Stimulated activated CD4-positive, alpha-beta T cell treated with anti-CD3 and anti-CD28 coated beads, Interleukin-2, amount 100 ng/mL, for 48 hours (primary cell): ENCODE measurements around the gene ATP8A2.
"Not testable (repeated sequence)": the region's sequence is repeated elsewhere in the genome, so short reads cannot be mapped to it uniquely, and the experiment has no call there.

Experiments used
- DNase-seq, 2 donors: peaks; one replicate each; pipeline ENCODE4 v3.0.0-alpha.2; 2020

ATP8A2 gene

GRCh38 chr13:25771641-25772478 is 400.1 kb downstream of the ATP8A2 start:
- DNase-seq, result no peak

GRCh38 chr13:25772534-25772933 is 400.8 kb downstream of the ATP8A2 start:
- DNase-seq, result not testable (repeated sequence)

DNA sequence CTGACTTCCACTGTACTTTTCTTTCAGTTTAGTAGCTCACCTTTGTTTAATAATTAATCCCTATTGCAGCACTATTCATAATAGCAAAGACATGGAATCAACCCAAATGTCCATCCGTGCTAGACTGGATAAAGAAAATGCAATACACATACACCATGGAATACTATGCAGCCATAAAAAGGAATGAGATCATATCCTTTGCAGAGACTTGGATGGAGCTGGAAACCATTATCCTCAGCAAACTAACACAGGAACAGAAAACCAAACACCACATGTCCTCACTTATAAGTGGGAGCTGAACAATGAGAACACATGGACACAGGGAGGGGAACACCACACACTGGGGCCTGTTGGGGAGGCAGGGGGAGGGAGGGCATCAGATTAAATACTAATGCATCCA is 402.3 kb downstream of the ATP8A2 start:
- not testable (repeated sequence) for DNase-seq

- DNase-seq, result no peak
These were observed 403.5 kb downstream of the ATP8A2 start for GRCh38 chr13:25775275-25775674.

GRCh38 chr13:25775986-25776385 is 404.2 kb downstream of the ATP8A2 start:
- no peak for DNase-seq

DNA sequence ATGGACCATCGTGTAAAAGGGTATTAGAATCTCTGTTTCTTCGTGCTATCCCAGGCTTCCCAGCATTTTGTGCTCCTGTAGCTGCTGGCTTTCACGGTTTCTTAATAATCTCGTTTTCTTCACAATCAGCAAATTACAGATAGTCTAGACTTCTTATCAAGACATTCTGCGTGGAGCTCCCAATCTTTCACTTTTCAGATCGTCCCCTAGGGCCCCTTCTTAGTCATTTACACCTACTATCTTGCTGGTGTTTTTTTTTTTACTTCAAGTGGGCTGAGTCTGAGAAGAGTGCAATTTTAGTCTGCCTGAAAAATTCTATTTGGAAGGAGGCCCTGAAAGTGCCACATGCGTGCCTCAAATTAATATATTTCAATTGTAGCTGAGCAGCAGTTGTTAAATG is 404.9 kb downstream of the ATP8A2 start:
- no peak for DNase-seq

DNA sequence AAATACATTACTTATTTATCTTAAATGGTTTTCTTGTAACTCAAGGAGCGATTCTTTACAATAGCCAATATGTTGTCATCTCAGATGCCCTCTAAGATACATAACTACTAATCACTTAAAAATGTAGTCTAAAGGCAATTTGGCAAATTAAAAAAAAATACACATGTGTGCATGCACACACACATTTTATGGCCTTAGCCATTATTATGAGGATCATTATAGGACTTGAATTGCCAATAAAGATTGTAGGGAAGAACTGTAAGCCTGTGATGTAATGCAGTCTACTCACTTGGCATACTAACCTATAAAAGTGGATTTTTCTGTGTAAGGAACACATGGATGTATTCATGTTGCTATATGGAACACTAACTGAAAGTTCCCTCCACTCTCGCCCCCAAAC is 405.7 kb downstream of the ATP8A2 start:
- DNase-seq, result no peak

GRCh38 chr13:25778365-25778764 is 406.6 kb downstream of the ATP8A2 start:
- no peak for DNase-seq

DNA sequence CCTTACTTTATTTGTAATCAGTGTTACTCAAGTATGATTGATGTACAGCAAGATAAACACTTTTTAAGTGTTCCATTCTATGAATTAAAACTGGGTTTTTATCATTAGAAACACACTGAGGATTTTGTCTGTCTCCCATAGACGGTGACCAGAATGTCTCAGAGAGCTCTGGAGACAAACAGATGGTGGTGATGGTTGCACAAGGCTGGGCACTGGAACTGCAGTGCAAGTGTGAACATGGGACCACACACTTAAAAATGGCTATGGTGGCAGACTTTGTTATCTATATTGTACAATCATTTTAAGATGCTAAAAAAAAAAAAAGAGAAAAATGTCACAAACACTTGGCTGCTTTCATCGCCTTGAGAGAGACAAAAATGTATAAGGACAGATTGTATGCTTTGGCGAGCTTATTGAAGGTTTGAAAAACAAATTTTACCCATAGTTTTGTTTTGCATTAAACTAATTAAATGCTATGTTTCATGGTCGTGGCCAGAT is 407.1 kb downstream of the ATP8A2 start:
- no peak for DNase-seq

GRCh38 chr13:25783076-25783475 is 411.3 kb downstream of the ATP8A2 start:
- no peak for DNase-seq

- no peak for DNase-seq
These were observed 411.8 kb downstream of the ATP8A2 start for GRCh38 chr13:25783601-25784024.

- DNase-seq, result no peak
These were observed 412.3 kb downstream of the ATP8A2 start for GRCh38 chr13:25784119-25784518.

GRCh38 chr13:25790137-25790536 is 418.4 kb downstream of the ATP8A2 start:
- not testable (repeated sequence) for DNase-seq

DNA sequence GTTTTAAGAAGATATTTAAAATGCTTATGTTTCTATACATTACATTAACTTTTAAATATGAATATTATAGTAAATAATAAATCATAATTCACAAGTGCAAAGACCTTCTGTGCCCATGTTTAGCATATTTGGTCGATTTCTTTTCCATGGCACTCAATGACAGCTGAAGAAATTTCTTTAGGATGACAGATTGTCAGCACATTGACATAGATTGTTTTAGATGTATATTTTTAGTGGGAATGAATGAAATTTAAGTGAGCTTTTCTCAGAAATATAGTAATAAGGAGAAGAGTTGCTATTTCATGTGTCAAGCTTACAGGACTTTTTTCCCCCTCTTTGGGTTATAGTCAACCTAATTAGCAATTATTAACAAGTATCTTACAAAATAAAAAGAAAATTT is 423.5 kb downstream of the ATP8A2 start:
- no peak for DNase-seq

- no peak for DNase-seq
These were observed 424.7 kb downstream of the ATP8A2 start for GRCh38 chr13:25796474-25796873.

GRCh38 chr13:25798998-25799397 is 427.2 kb downstream of the ATP8A2 start:
- no peak for DNase-seq

GRCh38 chr13:25800523-25800922 is 428.7 kb downstream of the ATP8A2 start:
- no peak for DNase-seq

- no peak for DNase-seq
These were observed 430.8 kb downstream of the ATP8A2 start for GRCh38 chr13:25802579-25802978.

DNA sequence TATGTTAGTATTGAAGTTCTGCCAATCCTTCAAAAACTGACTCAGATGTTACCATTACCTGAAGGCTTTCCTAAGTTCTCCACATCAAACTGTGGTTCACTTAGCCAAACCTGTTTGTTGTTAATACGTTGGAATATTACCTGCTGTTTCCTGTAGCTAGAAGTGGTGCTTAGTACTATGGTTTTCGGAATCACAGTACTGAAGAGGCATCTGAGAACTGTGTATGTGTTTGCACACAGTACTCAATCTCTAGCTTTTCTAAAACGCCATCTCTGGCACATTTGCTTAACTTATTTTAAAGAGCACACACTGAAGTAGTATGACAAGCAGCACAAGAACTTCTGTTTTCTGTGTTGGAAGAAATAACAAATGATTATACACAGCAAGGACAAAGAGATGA is 431.9 kb downstream of the ATP8A2 start:
- no peak for DNase-seq

GRCh38 chr13:25806264-25806974 is 434.6 kb downstream of the ATP8A2 start:
- DNase-seq, result no peak

- DNase-seq, result no peak
These were observed 435.8 kb downstream of the ATP8A2 start for GRCh38 chr13:25807562-25807961.

- no peak for DNase-seq
These were observed 439.7 kb downstream of the ATP8A2 start for GRCh38 chr13:25811506-25811905.

DNA sequence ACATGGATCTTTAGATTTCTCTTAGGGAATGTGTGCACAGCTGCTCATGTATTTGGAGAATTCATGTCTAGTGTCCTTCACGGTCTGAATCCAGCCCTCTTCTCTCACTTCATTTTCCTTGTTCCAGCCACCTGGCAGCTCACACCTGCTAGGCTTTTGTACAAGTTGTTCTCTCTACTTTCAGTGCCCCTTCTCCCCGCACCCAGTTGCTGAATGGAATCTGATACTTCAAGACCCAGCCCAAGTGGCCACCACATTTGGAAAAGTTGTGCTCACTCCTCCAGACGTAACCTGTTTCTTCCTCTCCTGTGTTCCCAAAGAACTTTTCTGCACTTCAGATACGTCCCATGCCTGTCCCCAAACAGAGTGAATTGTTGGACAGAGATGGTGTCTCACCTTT is 444.5 kb downstream of the ATP8A2 start:
- no peak for DNase-seq
